ENCODE measurements around the gene PICK1. TPM values are rescaled to one million over a fixed set of nuclear protein-coding genes. Genes with fewer than 3 reads are reported as not detected.

The PICK1 gene
- total and polyA plus RNA-seq, 10 of the 15 experiments (the other 5 are each of a cell fraction or from before 2014, with no cell fraction given) = 0.07 to 19.2 (median 10.9) TPM

GRCh38 chr22:38051261-38051660, 5.9 kb upstream of the PICK1 start (continued):
- TF ChIP-seq NFXL1 (IDR thresholded peaks at IDR 0.05; ENCODE audit: borderline replicate concordance) (no peak), PAX8 (IDR thresholded peaks at IDR 0.05) (no peak), PRDM15 (CRISPR knock-in tag; IDR thresholded peaks at IDR 0.05) (no peak)

DNA sequence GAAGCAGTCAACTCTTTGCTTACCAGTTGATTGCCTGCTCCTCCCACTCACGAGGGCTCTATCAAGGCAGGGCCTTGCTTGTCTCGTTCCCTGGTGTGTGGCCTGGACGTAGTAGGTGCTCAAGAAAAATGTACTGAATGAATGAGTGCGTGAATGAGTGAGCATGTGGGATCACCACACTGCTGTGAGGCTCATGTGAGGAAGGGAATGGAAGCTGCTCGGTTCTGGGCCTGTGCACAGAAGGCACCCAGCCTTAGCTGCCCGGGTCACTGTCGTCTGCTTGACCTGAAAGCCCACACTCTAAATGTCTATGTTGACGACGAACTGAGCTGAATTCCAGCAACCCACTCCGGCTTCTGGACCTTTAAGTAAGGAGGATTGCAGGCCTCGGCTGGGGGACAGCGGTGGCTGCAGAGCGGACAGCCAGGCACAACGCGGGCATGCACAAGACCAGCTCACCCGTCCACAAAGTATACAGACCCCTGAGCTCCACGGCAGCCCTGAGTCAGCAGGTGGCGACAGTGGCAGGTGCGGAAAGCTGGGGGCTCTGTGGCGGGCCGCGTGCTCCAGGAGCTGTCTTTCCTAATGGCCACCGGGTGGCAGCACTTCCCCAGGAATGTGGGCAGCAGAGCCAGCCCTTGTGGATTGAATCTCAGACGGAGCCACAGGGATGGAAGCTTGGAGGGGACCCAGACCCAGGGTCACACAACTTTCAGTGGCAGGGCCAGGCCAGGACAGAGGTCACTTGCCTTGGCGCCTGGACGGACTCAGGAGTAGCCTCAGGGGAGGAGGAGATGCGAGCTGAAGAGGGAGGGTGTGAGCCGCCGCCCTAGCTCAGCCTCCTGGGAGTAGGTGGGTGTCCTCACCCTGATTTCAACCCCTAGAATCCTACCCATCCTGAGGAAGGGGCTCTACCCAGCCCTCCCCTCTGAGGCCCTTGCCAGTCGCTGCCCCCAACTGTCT, 5.0 kb upstream of the PICK1 start:
- intact Hi-C loops (cut with micrococcal nuclease; ENCODE audit: unreplicated experiment) (loop anchor here (1.0 to 10.0 kb wide), 5 partner anchors 50 to 629 kb away; partner anchors contain the start of gene TOMM22), in situ Hi-C loops (cut with MboI) (loop anchor here (5.0 kb wide), 1 partner anchor 520 kb away; the partner anchor contains the start of gene DMC1)
- no peaks in the 10 kb centered on the region; a peak in 2 of 4 replicates for H3K27me3 ChIP-seq (replicated peaks in 1 of 2; ENCODE audit: control insufficient read depth in 2 of 2, insufficient read depth in 2 of 2, low read length in 1 of 2)
- peak overlapping the region; percentile 51 for H2AFZ ChIP-seq (ENCODE audit: control insufficient read depth, low read depth, low read length)
- ChIA-PET CTCF (interaction anchor here (0.6 to 5.6 kb wide), 69 partner anchors 8 to 951 kb away, joined by 3 to 75 read pairs (median 4); partner anchors contain the start of genes BAIAP2L2 and DMC1), RAD21 (ENCODE audit: unreplicated experiment) (interaction anchor here (0.5 to 2.7 kb wide), 37 partner anchors 14 to 717 kb away, joined by 3 to 49 read pairs (median 3); partner anchors contain the start of genes C22orf23, DMC1, GTPBP1 and POLR2F), POLR2A (interaction anchor here (0.5 to 1.3 kb wide), 2 partner anchors 519 kb away, joined by 3 to 5 read pairs; no protein-coding TSS in a partner anchor), SMC1A (ENCODE audit: uncharacterized antibody, unreplicated experiment) (interaction anchor here (0.5 to 2.3 kb wide), 27 partner anchors 9 to 651 kb away, joined by 3 to 22 read pairs (median 3); partner anchors contain the start of genes DMC1 and TOMM22)
- DNase-seq (ENCODE audit: low read depth, low spot score) (peak; percentile 30), ATAC-seq (peak; percentile 93), FAIRE-seq (peak; percentile 96)
- no peak overlapping the region for H3K4me2 ChIP-seq (ENCODE audit: control insufficient read depth, insufficient read depth)
- no peak overlapping the region for H3K4me3 ChIP-seq
- H3K9me3 ChIP-seq (replicated peaks; ENCODE audit: control insufficient read depth, insufficient read depth, low read length) = no peaks in the 10 kb centered on the region
- H3K4me1 ChIP-seq (ENCODE audit: control insufficient read depth, insufficient read depth, low read length) = no peaks in the 10 kb centered on the region; the same call in 1 of the 2 replicates
- H4K20me1 ChIP-seq (ENCODE audit: control insufficient read depth, insufficient read depth) = no peaks in the 10 kb centered on the region
- WGBS (ENCODE audit: insufficient coverage, insufficient replicate concordance, low lambda C conversion rate, missing lambda C conversion rate) = 25% methylated on average over 29 of the region's 30 CpGs
- H3K27ac ChIP-seq (ENCODE audit: control insufficient read depth, insufficient read depth) = no peak overlapping the region
- H3K36me3 ChIP-seq (ENCODE audit: control insufficient read depth in 2 of 2, insufficient read depth in 2 of 2, low read length in 1 of 2) = no peaks in the 10 kb centered on the region
- no TSS peak for BruUV-seq (replicated peaks)
- H3K9ac ChIP-seq (ENCODE audit: control insufficient read depth, insufficient read depth, low read length) = no peak overlapping the region
- no peaks in the 10 kb centered on the region for H3K79me2 ChIP-seq (ENCODE audit: control insufficient read depth, insufficient read depth, low read length)
- no peak for TF ChIP-seq ZBTB40 (IDR thresholded peaks at IDR 0.05; ENCODE audit: borderline replicate concordance)
- TF ChIP-seq TCF12 (IDR thresholded peaks at IDR 0.05; ENCODE audit: low read depth, low read length) = peak; percentile 39; the same call in 1 of the 2 replicates
- TF ChIP-seq, protein P1, sequence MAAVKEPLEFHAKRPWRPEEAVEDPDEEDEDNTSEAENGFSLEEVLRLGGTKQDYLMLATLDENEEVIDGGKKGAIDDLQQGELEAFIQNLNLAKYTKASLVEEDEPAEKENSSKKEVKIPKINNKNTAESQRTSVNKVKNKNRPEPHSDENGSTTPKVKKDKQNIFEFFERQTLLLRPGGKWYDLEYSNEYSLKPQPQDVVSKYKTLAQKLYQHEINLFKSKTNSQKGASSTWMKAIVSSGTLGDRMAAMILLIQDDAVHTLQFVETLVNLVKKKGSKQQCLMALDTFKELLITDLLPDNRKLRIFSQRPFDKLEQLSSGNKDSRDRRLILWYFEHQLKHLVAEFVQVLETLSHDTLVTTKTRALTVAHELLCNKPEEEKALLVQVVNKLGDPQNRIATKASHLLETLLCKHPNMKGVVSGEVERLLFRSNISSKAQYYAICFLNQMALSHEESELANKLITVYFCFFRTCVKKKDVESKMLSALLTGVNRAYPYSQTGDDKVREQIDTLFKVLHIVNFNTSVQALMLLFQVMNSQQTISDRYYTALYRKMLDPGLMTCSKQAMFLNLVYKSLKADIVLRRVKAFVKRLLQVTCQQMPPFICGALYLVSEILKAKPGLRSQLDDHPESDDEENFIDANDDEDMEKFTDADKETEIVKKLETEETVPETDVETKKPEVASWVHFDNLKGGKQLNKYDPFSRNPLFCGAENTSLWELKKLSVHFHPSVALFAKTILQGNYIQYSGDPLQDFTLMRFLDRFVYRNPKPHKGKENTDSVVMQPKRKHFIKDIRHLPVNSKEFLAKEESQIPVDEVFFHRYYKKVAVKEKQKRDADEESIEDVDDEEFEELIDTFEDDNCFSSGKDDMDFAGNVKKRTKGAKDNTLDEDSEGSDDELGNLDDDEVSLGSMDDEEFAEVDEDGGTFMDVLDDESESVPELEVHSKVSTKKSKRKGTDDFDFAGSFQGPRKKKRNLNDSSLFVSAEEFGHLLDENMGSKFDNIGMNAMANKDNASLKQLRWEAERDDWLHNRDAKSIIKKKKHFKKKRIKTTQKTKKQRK (IDR thresholded peaks at IDR 0.05; ENCODE audit: low read depth, low read length) = no peak
- no peak for TF ChIP-seq CBFB (IDR thresholded peaks at IDR 0.05; ENCODE audit: low read depth)
